Mesothelial cell of epicardium (in vitro differentiated cells): ENCODE data around the gene OS9. TPM values are rescaled to one million over a fixed set of nuclear protein-coding genes. Genes with fewer than 3 reads are reported as not detected.

Experiments used
- DNase-seq, 2 experiments: peaks; one replicate each; pipeline ENCODE4 v3.0.0; 2021; ENCODE audit warnings: low spot score in 2 of 2; ENCODE audit not compliant: unreplicated experiment in 2 of 2
- H3K27ac Mint-ChIP-seq: 2 replicates; pipeline ENCODE4 v1.8.0; 2021; ENCODE audit warnings: mixed read lengths
- H3K27me3 Mint-ChIP-seq: 2 replicates; pipeline ENCODE4 v1.8.0; 2021; ENCODE audit warnings: low read depth, mixed read lengths
- H3K36me3 Mint-ChIP-seq: 2 replicates; pipeline ENCODE4 v1.8.0; 2021; ENCODE audit warnings: mixed read lengths
- H3K4me1 Mint-ChIP-seq: 2 replicates; pipeline ENCODE4 v1.8.0; 2021; ENCODE audit warnings: mixed read lengths
- H3K4me3 Mint-ChIP-seq: 2 replicates; pipeline ENCODE4 v1.8.0; 2021; ENCODE audit warnings: mild to moderate bottlenecking, moderate library complexity, mixed read lengths
- H3K9me3 Mint-ChIP-seq: 2 replicates; pipeline ENCODE4 v1.8.0; 2021; ENCODE audit warnings: mixed read lengths
- total RNA-seq: library from RNA; stranded (reverse); gene quantifications from 3 replicates; pipeline ENCODE4 v1.2.1, GENCODE V29; 2021
- TF ChIP-seq, protein P1 (sequence below): fragments of 200-600 bp; sonication (generic); IDR thresholded peaks from one replicate; pipeline ENCODE4 v1.5.0; 2021; ENCODE audit warnings: antibody characterized with exemption; ENCODE audit not compliant: unreplicated experiment

Gene OS9
- total RNA-seq, 1 donor from 2014 or later: 166 TPM

DNA sequence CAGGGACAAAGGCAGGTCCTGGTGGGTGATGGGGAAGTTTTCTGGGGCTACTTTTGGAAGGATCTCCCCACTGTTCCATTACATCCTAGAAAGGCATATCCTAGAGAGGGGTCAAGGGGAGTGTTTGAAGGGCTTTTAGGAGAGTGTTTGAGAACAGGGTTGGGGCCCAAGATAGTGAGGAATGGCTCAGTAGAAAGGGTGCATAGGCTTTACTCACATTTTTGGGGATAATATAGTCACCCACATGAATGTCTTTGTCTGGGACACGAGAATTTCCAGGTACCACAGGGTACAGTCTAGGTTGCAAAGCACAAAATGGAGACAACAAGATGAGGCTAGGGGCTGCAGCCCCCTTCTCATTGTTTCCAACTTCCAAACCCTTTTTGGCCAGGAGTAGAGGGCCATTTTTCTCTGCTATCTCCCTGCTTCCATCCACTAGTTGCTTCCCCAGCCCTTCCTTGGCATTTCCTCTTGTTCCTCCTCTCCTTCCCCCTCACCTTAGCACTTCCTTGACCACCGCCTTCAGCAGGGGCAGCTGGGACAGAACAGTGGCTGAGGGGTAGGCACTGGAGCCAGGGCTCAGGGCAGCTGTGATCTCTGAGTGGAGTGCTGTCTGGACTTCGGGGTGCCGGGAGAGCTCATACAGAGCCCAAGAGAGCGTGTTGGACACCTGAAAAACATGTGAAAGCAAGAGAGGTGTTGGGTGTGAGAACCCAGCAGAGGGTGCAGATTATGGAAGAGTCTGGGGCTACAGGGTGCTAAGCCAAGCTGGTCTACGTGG lies 70.1 kb downstream of the OS9 start:
- H3K4me1 Mint-ChIP-seq: peaks cover 22% of the 10 kb centered on the region
- H3K9me3 Mint-ChIP-seq: no peaks in the 10 kb centered on the region
- TF ChIP-seq, protein P1, sequence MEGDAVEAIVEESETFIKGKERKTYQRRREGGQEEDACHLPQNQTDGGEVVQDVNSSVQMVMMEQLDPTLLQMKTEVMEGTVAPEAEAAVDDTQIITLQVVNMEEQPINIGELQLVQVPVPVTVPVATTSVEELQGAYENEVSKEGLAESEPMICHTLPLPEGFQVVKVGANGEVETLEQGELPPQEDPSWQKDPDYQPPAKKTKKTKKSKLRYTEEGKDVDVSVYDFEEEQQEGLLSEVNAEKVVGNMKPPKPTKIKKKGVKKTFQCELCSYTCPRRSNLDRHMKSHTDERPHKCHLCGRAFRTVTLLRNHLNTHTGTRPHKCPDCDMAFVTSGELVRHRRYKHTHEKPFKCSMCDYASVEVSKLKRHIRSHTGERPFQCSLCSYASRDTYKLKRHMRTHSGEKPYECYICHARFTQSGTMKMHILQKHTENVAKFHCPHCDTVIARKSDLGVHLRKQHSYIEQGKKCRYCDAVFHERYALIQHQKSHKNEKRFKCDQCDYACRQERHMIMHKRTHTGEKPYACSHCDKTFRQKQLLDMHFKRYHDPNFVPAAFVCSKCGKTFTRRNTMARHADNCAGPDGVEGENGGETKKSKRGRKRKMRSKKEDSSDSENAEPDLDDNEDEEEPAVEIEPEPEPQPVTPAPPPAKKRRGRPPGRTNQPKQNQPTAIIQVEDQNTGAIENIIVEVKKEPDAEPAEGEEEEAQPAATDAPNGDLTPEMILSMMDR: no peak
- peaks cover 93% of the 10 kb centered on the region for H3K27me3 Mint-ChIP-seq
- peaks cover 6% of the 10 kb centered on the region for H3K36me3 Mint-ChIP-seq
- no peak overlapping the region for H3K27ac Mint-ChIP-seq
- no peak for DNase-seq
- H3K4me3 Mint-ChIP-seq: no peak overlapping the region

DNA sequence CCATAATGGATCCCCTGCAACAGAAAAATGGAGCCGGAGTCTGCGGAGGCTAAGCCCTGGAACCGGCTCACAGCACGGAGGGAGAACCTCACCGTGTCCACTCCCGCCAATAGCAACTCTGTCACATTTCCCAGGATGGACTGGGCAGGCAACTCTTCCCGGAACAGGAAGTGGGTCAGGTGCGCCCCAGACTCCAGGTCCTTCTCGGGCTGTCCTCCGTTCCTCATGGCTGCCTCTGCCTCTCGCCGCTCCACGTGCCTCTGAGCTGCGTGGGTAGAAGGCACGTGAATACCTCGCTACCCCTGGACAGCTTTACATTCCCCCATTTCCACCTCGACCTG lies 70.7 kb downstream of the OS9 start:
- peaks cover 6% of the 10 kb centered on the region for H3K36me3 Mint-ChIP-seq
- TF ChIP-seq, protein P1: no peak
- no peaks in the 10 kb centered on the region for H3K9me3 Mint-ChIP-seq
- H3K4me1 Mint-ChIP-seq: peaks cover 22% of the 10 kb centered on the region
- no peak overlapping the region for H3K27ac Mint-ChIP-seq
- H3K27me3 Mint-ChIP-seq: peaks cover 87% of the 10 kb centered on the region
- no peak for DNase-seq
- peak overlapping the region; percentile 34 for H3K4me3 Mint-ChIP-seq

DNA sequence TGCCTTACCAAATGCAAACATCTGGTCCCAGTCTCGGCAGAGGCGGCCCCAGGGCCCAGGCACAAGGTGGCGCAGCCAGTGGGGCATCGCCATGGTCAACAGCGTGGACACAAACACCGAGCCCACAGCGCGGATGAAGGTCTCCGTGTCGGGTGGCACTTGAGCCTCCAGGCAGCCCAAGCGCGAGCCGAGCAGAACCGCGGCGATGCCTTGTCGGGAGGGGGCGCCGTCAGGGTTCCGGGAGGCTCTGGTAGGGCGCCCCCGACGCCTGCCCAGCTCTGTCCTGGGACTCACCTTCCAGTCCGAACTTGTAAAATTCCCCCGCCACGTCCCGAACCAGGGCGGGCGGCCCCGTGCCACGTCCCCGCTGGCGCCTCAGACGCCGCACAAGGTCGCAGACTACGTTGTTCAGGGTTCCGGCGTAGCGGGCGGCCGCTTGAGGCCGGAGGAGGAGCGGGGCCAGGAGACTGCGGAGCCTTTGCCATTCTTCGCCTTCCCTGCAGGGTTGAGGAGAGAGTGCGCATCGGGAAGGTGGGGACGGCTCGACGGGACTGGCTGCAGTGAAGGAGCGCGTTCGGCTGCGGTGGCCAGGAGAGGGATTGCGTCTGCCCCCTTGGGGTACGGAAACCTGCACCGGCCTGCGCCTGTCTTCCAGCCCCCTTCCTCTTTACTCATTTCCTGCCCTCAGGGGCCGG lies 71.2 kb downstream of the OS9 start:
- Mint-ChIP-seq H3K36me3 (peaks cover 10% of the 10 kb centered on the region), H3K4me1 (peaks cover 22% of the 10 kb centered on the region), H3K27me3 (peaks cover 83% of the 10 kb centered on the region), H3K27ac (no peak overlapping the region), H3K4me3 (peak overlapping the region; percentile 52), H3K9me3 (no peaks in the 10 kb centered on the region)
- DNase-seq: peak in 1 of 2 experiments; percentile 45
- TF ChIP-seq, protein P1: no peak

DNA sequence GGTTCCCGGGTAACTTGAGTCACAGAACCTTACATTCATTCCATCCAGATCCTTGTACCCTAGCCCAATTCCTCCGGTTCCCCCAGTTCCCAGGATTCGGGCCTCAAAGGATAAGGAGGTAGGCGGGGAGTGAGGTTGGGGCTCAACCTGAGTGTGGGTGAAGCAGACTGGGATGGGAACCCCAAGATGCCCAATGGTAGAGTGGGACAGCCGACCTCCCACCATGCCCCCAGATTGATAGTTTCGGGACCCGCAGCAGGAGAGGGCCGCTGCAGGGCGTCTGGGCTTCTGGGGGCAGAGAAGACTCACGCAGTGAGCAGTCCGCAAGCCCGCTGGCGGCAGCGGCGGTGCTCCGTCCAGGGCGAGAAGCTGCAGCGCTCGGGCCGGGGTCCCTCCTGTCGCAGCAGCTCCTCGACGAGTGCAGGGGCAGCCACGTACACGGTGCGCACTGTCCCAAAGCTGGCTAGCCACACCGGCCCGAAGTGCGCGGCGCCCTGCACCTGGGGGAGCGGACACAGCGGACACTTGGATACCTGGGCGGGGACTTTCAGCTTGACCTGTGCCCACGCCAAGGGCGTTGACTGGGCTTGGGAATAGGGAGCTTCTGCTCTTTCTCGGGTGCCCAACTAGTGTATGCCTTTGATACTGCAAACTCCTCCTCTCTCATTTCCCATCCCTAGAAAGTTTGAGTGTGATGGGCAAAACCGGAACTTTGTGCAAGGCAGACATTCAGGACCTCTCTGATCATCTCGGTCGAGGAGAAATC lies 71.9 kb downstream of the OS9 start:
- Mint-ChIP-seq H3K9me3 (no peaks in the 10 kb centered on the region), H3K27me3 (peaks cover 75% of the 10 kb centered on the region), H3K4me3 (peak overlapping the region; percentile 53), H3K27ac (no peak overlapping the region), H3K36me3 (peaks cover 10% of the 10 kb centered on the region), H3K4me1 (peaks cover 22% of the 10 kb centered on the region)
- no peak for DNase-seq
- TF ChIP-seq, protein P1: no peak

DNA sequence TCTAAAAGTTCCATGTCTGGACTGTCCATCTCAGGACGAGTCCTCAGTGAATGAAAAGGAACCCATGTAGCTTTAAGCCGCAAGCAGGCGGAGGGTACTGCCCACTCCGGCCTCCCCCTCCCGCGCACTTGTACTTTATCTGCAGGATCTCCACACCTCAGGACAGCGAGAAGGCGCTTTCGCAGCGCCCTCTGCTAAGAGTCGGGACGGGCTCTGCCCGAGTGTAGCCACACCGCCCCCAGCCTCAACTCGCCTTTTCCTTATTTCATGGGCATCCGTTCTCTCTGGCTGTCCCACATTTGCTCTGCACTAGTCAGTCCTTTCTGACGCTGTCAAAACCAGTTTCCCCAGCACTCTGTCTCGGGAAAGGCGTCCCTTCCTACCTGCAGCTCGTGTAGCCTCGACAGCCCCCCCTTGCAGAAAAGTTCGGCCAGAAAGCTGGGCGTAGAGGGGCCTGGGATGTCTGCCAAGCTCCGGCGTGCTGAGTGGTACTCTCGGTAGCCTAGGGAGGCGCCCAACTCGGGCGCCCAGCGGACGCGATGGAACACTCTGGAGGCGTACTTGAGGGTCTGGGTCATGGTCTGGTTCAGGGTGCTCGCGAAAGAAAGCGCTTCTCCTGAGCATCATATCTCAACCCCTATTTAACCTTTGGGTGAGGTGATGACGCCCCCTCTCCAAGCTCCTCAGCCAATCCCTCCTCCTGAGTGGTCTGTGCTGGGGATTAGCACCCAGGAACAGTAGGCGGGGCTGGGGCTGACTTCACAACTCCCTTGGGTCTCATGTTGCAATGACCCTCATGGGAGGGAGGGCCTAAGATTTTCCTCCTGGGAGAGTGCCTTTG lies 72.8 kb downstream of the OS9 start, which contains the start of gene CYP27B1:
Gene CYP27B1, minus strand, starts transcription at position 615 of the 841 bp plus-strand sequence. Its CDS starts 37 bp downstream, at position 578.
- no peak for DNase-seq
- peaks cover 27% of the 10 kb centered on the region for H3K4me1 Mint-ChIP-seq
- peak within 1 kb of the TSS; percentile 53 for H3K4me3 Mint-ChIP-seq
- H3K9me3 Mint-ChIP-seq: no peaks in the 10 kb centered on the region
- peaks cover 8% of the 10 kb centered on the region for H3K36me3 Mint-ChIP-seq
- TF ChIP-seq, protein P1: no peak
- no peak within 1 kb of the TSS for H3K27ac Mint-ChIP-seq
- H3K27me3 Mint-ChIP-seq: peaks cover 67% of the 10 kb centered on the region
